Measurements from ENCODE around the gene BRIX1. TPM values are rescaled to one million over a fixed set of nuclear protein-coding genes. Genes with fewer than 3 reads are reported as not detected.

Gene BRIX1, protein sequence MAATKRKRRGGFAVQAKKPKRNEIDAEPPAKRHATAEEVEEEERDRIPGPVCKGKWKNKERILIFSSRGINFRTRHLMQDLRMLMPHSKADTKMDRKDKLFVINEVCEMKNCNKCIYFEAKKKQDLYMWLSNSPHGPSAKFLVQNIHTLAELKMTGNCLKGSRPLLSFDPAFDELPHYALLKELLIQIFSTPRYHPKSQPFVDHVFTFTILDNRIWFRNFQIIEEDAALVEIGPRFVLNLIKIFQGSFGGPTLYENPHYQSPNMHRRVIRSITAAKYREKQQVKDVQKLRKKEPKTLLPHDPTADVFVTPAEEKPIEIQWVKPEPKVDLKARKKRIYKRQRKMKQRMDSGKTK
- 16.0 and 25.9 TPM in 2 replicates for total RNA-seq

DNA sequence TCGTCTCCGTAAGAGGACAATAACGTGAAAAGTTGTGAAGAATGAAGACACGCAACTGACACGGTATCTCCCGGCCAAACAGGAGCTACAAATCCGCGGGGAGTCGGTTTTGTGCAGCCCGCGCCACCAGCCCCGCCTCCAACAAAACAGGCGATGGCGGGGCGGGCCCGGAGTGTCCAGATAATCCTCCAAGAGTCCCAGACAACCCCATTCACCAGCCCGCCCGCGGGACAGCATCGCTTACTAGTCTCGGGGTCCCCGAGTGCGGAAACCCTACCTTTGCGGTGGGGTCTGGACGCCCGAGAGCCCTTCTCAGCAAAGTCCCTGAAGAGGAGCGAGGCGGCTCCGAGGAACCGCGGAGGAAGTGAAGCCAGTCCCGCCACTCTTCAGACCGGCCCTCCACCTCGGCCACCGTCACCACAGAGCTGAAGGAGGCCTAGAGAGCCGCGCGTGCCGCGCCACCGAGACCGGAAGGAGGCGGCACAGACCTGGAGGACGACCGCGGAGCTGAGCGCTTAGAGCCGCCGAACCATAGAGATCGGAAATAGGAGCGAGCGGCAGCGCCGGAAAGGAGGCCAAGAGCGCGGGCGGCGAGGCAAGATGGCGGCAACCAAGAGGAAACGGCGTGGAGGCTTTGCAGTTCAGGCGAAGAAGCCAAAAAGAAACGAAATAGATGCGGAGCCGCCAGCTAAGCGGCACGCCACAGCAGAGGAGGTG is at the start of gene BRIX1, which contains the start of gene RAD1:
Gene BRIX1 (plus strand): TSS at position 573 of the 717 bp plus-strand sequence. CDS start 28 bp downstream, at position 601.
Gene RAD1 (minus strand): TSS at position 366 of the 717 bp plus-strand sequence. CDS start 612 bp downstream, outside the sequence.

DNA sequence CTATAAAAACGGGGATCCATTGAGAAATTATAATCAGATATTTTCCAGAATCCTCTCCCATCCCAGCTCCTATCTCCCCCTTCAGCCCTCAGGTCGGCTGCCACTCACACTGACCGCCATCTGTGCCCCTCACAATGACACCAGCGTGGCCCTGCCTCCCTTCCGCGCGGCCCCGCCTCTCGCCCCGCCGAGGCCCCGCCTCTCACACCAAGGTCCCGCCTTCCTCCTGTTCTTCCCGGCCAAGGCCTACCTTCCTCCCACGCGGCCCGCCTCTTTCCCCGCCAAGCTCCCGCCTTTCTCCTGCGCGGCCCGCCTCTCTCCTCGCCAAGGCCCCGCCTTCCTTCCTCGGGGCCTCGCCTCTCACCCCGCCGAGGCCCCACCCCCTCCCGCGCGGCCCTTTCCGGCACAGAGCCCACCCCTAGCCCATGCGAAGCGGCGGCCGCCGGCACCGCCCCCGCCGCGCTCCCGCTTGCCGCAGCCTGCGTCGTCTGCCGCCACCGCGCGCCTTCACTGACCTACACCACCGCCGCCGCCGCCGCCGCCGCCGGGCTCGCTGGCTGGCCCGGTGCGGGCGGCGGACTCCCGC is 13.7 kb downstream of the BRIX1 start, which contains the start of gene DNAJC21:
Gene DNAJC21 (plus strand): TSS at position 426 of the 586 bp plus-strand sequence. CDS start 261 bp downstream, outside the sequence.

Other genes with a start within 250 kb of the BRIX1 start
- 0.09 and 0.22 TPM in 2 replicates for gene TTC23L, start 76.5 kb upstream of the BRIX1 start, total RNA-seq
- 19.8 and 22.3 TPM in 2 replicates for gene RAD1, start 207 bp upstream of the BRIX1 start, total RNA-seq
- 19.2 and 29.3 TPM in 2 replicates for gene DNAJC21, start 13.8 kb downstream of the BRIX1 start, total RNA-seq
- not detected in 2 replicates for gene AGXT2, start 132.2 kb downstream of the BRIX1 start, total RNA-seq

Measured in dermis lymphatic vessel endothelial cell (primary cell).